ENCODE results near the gene FKBP11.

DNA sequence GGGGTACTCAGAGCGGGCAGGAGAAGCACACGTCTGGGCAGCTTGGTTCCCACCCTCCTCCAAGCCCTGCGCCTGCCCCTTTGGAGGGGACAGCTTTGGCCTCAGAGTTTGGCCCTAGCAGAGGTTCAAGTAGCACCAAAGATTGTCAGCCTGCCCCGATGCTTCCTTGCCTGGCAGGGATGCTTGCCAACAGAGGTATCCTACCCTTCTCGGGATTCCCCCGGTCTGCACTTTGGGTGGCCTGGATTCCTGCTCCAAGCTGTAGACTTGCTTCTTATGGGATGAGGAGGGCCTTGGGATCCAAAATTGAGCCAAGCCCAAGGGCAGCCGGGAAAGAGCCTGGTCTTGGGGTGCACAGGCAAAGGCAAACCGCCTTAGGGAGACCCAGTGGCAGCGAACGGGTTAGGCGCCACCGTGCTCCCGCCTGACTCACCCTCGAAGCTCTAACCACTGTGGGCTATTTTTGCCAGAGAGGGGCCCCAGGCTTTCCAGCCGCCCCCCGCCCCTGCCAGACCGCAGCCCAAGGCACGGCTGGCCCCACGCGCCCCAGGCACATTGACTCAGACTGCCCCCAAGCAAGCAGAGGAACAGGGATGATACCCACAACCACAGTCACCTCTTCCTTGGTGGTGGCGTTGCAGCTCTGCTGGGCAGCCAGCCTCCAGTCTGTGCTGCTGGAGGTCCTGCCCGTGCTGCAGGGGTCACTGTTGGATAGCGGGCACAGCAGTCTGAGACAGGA is 47.1 kb upstream of the FKBP11 start:
- no peak for TF ChIP-seq EZH2phosphoT487 (IDR thresholded peaks at IDR 0.05; ENCODE audit: low read length)
- no peak for TF ChIP-seq EZH2 (optimal IDR thresholded peaks at IDR 0.05; ENCODE audit: low read depth, low read length)

Data from MM.1S (cell line).